GM18858 (cell line): ENCODE measurements around the gene MYMK.

Experiments
- ATAC-seq: cut with Tn5 transposase; IDR thresholded peaks from one replicate; pipeline ENCODE4 v1.9.1; 2021; ENCODE audit not compliant: unreplicated experiment

The MYMK gene

GRCh38 chr9:133558191-133559126 lies 33.7 kb upstream of the MYMK start:
- ATAC-seq, result no peak

GRCh38 chr9:133557581-133557980 lies 32.8 kb upstream of the MYMK start:
- ATAC-seq, result no peak

- ATAC-seq, result no peak
Observed at GRCh38 chr9:133556354-133556753, 31.6 kb upstream of the MYMK start.

- no peak for ATAC-seq
Observed at GRCh38 chr9:133554729-133555128, 30.0 kb upstream of the MYMK start.

GRCh38 chr9:133553973-133554713 lies 29.4 kb upstream of the MYMK start:
- ATAC-seq, result no peak

GRCh38 chr9:133553123-133553522 lies 28.4 kb upstream of the MYMK start:
- no peak for ATAC-seq

- ATAC-seq, result no peak
Observed at GRCh38 chr9:133552236-133552635, 27.5 kb upstream of the MYMK start.

GRCh38 chr9:133551446-133551845 lies 26.7 kb upstream of the MYMK start:
- no peak for ATAC-seq

GRCh38 chr9:133547116-133547515 lies 22.4 kb upstream of the MYMK start:
- no peak for ATAC-seq

GRCh38 chr9:133546287-133546680 lies 21.5 kb upstream of the MYMK start:
- no peak for ATAC-seq

- no peak for ATAC-seq
Observed at GRCh38 chr9:133545494-133546286, 20.9 kb upstream of the MYMK start.

GRCh38 chr9:133543772-133544467 lies 19.2 kb upstream of the MYMK start:
- ATAC-seq, result no peak

- ATAC-seq, result no peak
Observed at GRCh38 chr9:133542002-133542401, 17.2 kb upstream of the MYMK start.

GRCh38 chr9:133540698-133541025 lies 15.9 kb upstream of the MYMK start:
- no peak for ATAC-seq

GRCh38 chr9:133539991-133540697 lies 15.4 kb upstream of the MYMK start:
- ATAC-seq, result no peak

- ATAC-seq, result no peak
Observed at GRCh38 chr9:133538851-133539833, 14.4 kb upstream of the MYMK start.

- no peak for ATAC-seq
Observed at GRCh38 chr9:133538176-133538575, 13.4 kb upstream of the MYMK start.

GRCh38 chr9:133537257-133537656 lies 12.5 kb upstream of the MYMK start:
- ATAC-seq, result no peak

- no peak for ATAC-seq
Observed at GRCh38 chr9:133536536-133536935, 11.8 kb upstream of the MYMK start.
